Subcutaneous abdominal adipose tissue (tissue), 5 donors: ENCODE measurements around the gene SERF2.
"Not testable (repeated sequence)": the region's sequence is repeated elsewhere in the genome, so short reads cannot be mapped to it uniquely, and the experiment has no call there.

Experiments used
- H3K27ac ChIP-seq: one replicate; pipeline ENCODE4 v1.7.0; 2013; ENCODE audit warnings: low read depth, mild to moderate bottlenecking, inconsistent platforms, low read length, moderate library complexity
- H3K27me3 ChIP-seq, 5 donors: one replicate each; pipeline ENCODE4 v1.7.0; 2013; ENCODE audit warnings: low read length in 5 of 5, inconsistent platforms in 1 of 5; ENCODE audit not compliant: control insufficient read depth in 5 of 5, insufficient read depth in 4 of 5
- H3K36me3 ChIP-seq, 5 donors: one replicate each; pipeline ENCODE4 v1.7.0; 2013; ENCODE audit warnings: low read length in 5 of 5; ENCODE audit not compliant: control insufficient read depth in 5 of 5, insufficient read depth in 5 of 5
- H3K4me1 ChIP-seq, 5 donors: one replicate each; pipeline ENCODE4 v1.7.0; 2013; ENCODE audit warnings: low read length in 5 of 5, mild to moderate bottlenecking in 3 of 5, moderate library complexity in 1 of 5; ENCODE audit not compliant: control insufficient read depth in 5 of 5, insufficient read depth in 5 of 5
- H3K4me3 ChIP-seq, 5 donors: one replicate each; pipeline ENCODE4 v1.7.0; 2013; ENCODE audit warnings: low read length in 5 of 5, low read depth in 1 of 5
- H3K9ac ChIP-seq, 5 donors: one replicate each; pipeline ENCODE4 v1.7.0; 2013; ENCODE audit warnings: low read length in 5 of 5, mild to moderate bottlenecking in 4 of 5, moderate library complexity in 3 of 5
- H3K9me3 ChIP-seq, 5 donors: one replicate each; pipeline ENCODE4 v1.7.0; 2013; ENCODE audit warnings: low read length in 5 of 5; ENCODE audit not compliant: control insufficient read depth in 5 of 5
- donor health status: healthy.
- donor health status: healthy.
- donor health status: healthy.
- donor health status: healthy.
- donor health status: healthy.

The SERF2 gene

GRCh38 chr15:43828061-43828657, 36.0 kb downstream of the SERF2 start:
- no peak overlapping the region for H3K4me3 ChIP-seq
- peak overlapping the region in 3 of 5 donors; percentile 51 to 62 (median 54) for H3K9ac ChIP-seq
- H3K4me1 ChIP-seq: peaks cover 1 to 31% (median 25%) of the 10 kb centered on the region in 5 donors
- no peaks in the 10 kb centered on the region for H3K27me3 ChIP-seq
- no peaks in the 10 kb centered on the region for H3K9me3 ChIP-seq
- H3K36me3 ChIP-seq: no peaks in the 10 kb centered on the region
- no peak overlapping the region for H3K27ac ChIP-seq

DNA sequence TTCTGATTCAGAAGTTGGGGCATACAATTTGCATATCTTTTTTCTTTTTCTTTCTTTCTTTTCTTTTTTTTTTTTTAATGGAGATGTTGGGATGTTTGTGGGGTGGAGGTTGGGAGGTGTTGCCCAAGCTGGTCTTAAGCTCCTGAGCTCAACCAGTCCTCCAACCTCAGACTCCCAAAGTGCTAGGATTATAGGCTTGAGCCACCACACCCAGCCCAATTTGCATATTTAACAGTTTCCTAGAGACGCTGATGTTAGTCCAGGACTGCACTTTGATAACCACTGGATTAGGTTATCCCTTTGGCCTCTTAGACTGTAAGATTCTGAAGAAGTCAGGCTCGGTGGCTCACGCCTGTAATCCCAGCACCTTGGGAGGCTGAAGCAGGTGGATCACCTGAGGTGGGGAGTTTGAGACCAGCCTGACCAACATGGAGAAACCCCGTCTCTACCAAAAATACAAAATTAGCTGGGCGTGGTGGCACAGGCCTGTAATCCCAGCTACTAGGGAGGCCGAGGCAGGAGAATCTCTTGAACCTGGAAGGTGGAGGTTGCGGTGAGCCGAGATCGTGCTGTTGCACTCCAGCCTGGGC, 37.9 kb downstream of the SERF2 start:
- not testable (repeated sequence) for H3K9me3 ChIP-seq, H3K4me3 ChIP-seq, H3K36me3 ChIP-seq, H3K9ac ChIP-seq, H3K27ac ChIP-seq, H3K27me3 ChIP-seq
- peaks cover 1 to 20% (median 14%) of the 10 kb centered on the region in 5 donors for H3K4me1 ChIP-seq

- peaks cover 1 to 20% (median 14%) of the 10 kb centered on the region in 5 donors for H3K4me1 ChIP-seq
- H3K36me3 ChIP-seq, H3K9ac ChIP-seq, H3K27ac ChIP-seq, H3K27me3 ChIP-seq, H3K4me3 ChIP-seq, H3K9me3 ChIP-seq: not testable (repeated sequence)
Observed at GRCh38 chr15:43830691-43831275, 38.7 kb downstream of the SERF2 start.

- not testable (repeated sequence) for H3K9me3 ChIP-seq, H3K4me3 ChIP-seq, H3K27ac ChIP-seq, H3K9ac ChIP-seq, H3K36me3 ChIP-seq, H3K27me3 ChIP-seq
- peaks cover 0 to 14% (median 9%) of the 10 kb centered on the region in 5 donors for H3K4me1 ChIP-seq
Observed at GRCh38 chr15:43831519-43832052, 39.5 kb downstream of the SERF2 start.

DNA sequence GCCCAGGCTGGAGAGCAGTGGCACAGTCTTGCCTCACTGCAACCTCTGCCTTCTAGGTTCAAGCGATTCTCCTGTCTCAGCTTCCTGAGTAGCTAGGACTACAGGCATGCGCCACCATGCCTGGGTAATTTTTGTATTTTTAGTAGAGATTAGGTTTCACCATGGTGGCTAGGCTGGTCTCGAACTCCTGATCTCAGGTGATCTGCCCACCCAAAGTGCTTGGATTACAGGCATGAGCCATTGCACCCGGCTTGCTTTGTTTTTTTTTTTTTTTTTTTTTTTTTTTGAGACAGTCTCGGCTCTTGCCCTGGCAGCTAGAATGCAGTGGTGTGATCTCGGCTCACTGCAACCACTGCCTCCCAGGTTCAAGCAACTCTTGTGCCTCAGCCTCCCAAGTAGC, 40.4 kb downstream of the SERF2 start:
- not testable (repeated sequence) for H3K4me3 ChIP-seq, H3K4me1 ChIP-seq, H3K36me3 ChIP-seq, H3K9me3 ChIP-seq, H3K9ac ChIP-seq, H3K27me3 ChIP-seq, H3K27ac ChIP-seq

GRCh38 chr15:43845421-43845820, 53.3 kb downstream of the SERF2 start:
- H3K4me3 ChIP-seq: no peak overlapping the region
- H3K9me3 ChIP-seq: no peaks in the 10 kb centered on the region
- no peak overlapping the region for H3K9ac ChIP-seq
- H3K27ac ChIP-seq: no peak overlapping the region
- H3K36me3 ChIP-seq: peaks cover 0 to 4% (median 2%) of the 10 kb centered on the region in 5 donors
- H3K4me1 ChIP-seq: no peaks in the 10 kb centered on the region
- no peaks in the 10 kb centered on the region for H3K27me3 ChIP-seq
